ENCODE data around the gene THBD.

DNA sequence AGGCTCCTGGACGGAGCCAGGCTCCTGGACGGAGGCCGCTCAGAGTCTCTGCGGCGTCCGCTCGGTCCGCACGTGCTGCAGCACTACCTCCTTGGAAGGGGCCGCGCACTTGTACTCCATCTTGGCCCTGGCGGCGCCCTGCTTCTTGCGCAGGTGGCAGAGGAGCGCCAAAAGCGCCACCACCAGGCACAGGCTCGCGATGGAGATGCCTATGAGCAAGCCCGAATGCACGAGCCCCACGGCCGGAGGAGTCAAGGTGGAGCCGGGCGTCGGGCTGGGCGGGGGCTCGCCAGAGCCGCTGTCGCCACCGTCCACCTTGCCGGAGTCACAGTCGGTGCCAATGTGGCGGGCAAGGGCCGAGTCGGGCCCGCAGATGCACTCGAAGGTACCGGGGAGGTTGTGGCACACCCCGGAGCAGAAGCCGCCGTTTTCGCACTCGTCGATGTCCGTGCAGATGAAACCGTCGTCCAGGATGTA is 1.7 kb downstream of the THBD start:
- TF ChIP-seq, protein P1, sequence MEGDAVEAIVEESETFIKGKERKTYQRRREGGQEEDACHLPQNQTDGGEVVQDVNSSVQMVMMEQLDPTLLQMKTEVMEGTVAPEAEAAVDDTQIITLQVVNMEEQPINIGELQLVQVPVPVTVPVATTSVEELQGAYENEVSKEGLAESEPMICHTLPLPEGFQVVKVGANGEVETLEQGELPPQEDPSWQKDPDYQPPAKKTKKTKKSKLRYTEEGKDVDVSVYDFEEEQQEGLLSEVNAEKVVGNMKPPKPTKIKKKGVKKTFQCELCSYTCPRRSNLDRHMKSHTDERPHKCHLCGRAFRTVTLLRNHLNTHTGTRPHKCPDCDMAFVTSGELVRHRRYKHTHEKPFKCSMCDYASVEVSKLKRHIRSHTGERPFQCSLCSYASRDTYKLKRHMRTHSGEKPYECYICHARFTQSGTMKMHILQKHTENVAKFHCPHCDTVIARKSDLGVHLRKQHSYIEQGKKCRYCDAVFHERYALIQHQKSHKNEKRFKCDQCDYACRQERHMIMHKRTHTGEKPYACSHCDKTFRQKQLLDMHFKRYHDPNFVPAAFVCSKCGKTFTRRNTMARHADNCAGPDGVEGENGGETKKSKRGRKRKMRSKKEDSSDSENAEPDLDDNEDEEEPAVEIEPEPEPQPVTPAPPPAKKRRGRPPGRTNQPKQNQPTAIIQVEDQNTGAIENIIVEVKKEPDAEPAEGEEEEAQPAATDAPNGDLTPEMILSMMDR (IDR thresholded peaks at IDR 0.05): no peak
- TF ChIP-seq POLR2A (IDR thresholded peaks at IDR 0.05): no peak
